Measurements from ENCODE around the gene TRIP6. TPM values are rescaled to one million over a fixed set of nuclear protein-coding genes. Genes with fewer than 3 reads are reported as not detected.
"Not testable (repeated sequence)": the region's sequence is repeated elsewhere in the genome, so short reads cannot be mapped to it uniquely, and the experiment has no call there.

TRIP6 gene
- total RNA-seq, 2 donors from 2014 or later: 55.7 to 58.7 TPM

DNA sequence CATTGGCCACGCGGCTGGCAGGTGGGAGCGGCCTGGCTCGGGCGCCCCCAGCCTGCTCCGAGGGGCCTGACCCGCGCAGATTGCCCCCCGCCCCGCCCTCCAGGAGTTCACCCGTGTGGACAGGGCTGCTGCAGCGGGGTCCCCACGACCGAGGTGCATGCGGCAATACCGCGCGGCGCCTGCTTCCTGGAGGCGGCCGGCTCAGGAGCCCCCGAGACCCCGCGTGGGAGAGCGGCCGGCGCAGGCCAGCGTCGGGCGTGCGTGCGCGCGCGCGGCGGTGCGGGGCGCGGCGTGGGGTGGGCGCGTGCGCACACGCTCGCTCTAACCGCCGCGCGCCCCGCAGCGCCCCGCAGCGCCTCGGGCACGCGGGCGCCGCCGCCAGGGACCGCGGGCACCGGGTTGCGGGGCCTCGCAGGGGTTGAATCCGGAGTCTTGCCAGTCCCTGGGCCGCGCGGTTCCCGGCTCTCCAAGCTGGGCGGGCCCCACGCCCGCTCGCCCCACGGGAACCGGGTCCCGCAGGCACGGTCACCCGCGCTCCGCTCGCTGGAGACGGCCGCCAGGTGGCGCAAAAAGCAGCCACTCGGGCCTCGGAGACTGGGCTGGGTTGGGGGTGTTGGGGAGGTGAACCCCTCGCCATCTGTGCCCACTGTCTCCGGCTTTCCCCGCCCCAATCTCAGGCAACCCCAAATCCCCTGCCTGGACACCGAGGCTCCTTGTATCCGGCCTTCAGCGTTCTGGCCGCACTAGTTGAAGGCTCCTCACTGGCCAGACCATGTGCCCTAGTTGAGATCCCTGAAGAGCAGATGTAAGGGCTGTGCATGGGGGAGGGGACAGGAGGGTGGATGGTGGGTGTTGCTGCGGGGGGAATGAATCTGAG, 29.8 kb downstream of the TRIP6 start:
- peak; percentile 89 for DNase-seq (ENCODE audit: low spot score)
- intact Hi-C loops (cut with DNase I): loop anchor here in 1 of 2 donors (5.0 kb wide), 1 partner anchor 165 kb away; no protein-coding TSS in a partner anchor

- intact Hi-C loops (cut with DNase I): loop anchor here in 1 of 2 donors (5.0 kb wide), 1 partner anchor 164 kb away; no protein-coding TSS in a partner anchor
- no peak for DNase-seq (ENCODE audit: low spot score)
Observed at GRCh38 chr7:100897772-100898454, 30.7 kb downstream of the TRIP6 start.

DNA sequence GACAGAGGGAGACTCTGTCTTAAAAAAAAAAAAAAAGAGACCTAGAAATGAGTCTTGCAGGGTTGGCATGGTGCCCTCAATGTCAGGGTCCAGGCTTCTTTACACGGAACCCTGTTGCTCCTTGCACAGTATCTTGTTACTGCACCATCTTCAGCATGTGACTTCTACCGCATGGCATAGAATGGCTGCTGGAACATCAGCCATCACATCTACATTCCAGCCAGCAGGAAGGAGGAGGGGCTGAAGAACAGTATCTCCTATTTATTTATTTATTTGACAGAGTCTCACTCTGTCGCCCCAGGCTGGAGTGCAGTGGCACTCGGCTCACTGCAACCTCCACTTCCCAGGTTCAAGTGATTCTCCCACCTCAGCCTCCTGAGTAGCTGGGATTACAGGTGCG, 32.2 kb downstream of the TRIP6 start:
- DNase-seq (ENCODE audit: low spot score): no peak
- intact Hi-C loops (cut with DNase I): loop anchor here in 1 of 2 donors (5.0 kb wide), 1 partner anchor 163 kb away; no protein-coding TSS in a partner anchor

DNA sequence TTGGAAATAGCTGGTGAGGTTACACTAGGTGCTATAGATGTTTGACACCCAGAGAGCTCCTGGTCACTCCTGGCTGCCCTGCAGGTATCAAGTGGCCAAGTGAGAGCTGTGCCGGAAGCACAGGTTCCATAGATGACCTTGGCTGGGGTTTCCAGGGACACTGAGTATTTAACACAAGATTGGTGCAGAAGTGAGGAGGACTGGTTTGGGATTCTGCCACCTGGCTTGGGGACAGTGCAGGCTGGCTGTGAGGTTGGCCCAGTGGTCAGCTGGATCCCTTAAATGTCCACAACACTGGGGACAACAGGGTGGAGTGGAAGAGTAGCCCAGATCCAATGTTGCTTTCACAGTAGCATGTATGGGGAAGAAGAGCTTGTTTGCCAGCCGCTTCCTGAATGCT, 33.8 kb downstream of the TRIP6 start:
- intact Hi-C loops (cut with DNase I): loop anchor here in 1 of 2 donors (10.0 kb wide), 1 partner anchor 1276 kb away; no protein-coding TSS in a partner anchor

GRCh38 chr7:100901921-100902332, 34.7 kb downstream of the TRIP6 start:
- DNase-seq (ENCODE audit: low spot score): no peak
- intact Hi-C loops (cut with DNase I): loop anchor here in 1 of 2 donors (10.0 kb wide), 1 partner anchor 1277 kb away; no protein-coding TSS in a partner anchor

More for the DNA sequence above, 33.8 kb downstream of the TRIP6 start:
- DNase-seq (ENCODE audit: low spot score): no peak

- intact Hi-C loops (cut with DNase I): loop anchor here in 1 of 2 donors (1.0 to 10.0 kb wide), 2 partner anchors 43 to 1278 kb away; no protein-coding TSS in a partner anchor
- DNase-seq (ENCODE audit: low spot score): no peak
Observed at GRCh38 chr7:100902638-100903037, 35.5 kb downstream of the TRIP6 start.

GRCh38 chr7:100908512-100908911, 41.3 kb downstream of the TRIP6 start:
- DNase-seq (ENCODE audit: low spot score): peak; percentile 4
- intact Hi-C loops (cut with DNase I): loop anchor here in 1 of 2 donors (10.0 kb wide), 1 partner anchor 1284 kb away; no protein-coding TSS in a partner anchor

DNA sequence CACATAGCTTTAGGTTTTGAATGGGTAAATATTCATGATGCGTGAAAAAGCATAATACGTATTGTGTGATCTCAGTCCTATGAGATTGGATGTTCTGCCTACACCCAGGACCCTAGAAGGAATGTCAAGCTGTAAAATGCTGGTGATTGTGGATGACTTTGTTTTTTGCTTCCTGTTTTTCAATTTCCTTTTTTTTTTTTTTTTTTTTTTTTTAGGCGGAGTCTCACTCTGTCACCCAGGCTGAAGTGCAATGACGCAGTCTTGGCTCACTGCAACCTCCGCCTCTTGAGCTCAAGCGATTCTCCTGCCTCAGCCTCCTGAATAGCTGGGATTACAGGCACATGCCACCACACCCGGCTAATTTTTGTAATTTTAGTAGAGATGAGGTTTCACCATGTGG, 43.3 kb downstream of the TRIP6 start:
- intact Hi-C loops (cut with DNase I): not testable (repeated sequence)
- DNase-seq (ENCODE audit: low spot score): peak; percentile 79

DNA sequence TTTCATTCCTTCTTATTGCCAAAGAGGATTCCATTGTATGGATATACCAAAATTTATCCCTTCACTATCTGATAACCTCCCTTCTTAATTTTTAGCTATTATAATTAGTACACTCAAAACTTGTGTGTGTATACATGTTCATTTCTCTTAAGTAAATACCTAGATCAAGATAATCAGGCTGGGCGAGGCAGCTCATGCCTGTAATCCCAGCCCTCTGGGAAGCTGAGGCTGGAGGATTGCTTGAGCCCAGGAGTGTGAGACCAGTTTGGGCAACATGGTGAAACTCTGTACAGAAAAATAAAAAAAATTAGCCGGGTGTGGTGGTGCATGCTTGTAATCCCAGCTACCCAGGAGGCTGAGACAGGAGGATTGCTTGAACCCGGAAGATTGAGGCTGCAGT, 44.3 kb downstream of the TRIP6 start:
- DNase-seq (ENCODE audit: low spot score): peak; percentile 5
- intact Hi-C loops (cut with DNase I): no loop called here

DNA sequence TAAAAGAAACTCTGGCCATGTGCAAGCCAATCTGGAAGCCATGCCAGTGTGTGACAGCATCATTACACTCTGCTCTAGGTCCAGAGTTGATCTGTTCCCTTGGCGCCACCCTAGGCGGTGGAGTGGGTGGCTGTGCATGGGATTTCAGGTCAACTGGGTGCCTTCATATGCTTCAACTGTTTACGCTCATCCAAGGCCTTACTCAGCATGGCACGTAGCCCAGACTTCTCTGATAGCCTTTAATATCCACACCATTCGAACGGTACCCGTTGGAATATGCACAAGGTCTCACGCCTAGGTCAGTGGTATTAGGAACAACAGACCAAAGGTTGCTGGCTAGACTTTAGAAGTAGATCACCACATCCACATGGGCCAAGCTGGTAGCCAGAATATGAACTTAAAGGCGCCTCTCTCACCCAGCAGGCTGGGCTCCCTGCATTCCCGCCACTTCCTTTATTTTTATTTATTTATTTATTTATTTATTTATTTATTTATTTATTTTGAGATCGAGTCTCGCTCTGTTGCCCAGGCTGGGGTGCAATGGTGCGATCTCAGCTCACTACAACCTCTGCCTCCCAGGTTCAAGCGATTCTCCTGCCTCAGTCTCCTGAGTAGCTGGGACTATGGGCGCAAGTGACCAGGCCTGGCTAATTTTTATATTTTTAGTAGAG, 47.2 kb downstream of the TRIP6 start:
- intact Hi-C loops (cut with DNase I): no loop called here
- DNase-seq (ENCODE audit: low spot score): peak; percentile 50

DNA sequence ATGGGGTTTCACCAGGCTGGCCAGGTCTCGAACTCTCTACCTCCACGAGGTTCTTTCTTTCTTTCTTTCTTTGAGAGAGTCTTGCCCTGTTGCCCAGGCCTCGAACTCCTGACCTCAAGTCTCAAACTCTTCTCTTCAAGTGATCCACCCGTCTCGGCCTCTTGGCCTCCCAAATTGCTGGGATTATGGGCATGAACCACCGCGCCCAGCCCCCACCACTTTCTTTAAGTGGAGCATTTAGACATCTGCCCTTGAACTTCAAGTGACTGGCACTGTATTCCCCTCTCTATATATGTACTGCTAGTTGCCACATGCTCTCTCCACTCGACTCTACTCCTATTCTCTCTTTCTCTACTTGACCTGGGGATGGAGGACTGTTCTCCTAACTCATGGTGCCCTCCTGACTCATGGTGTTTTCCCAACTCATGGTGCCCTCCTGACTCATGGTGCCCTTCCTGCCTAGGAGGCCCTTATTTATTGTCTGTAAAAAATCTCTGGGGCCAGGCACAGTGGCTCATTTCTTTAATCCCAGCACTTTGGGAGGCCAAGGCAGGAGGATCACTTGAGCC, 47.8 kb downstream of the TRIP6 start:
- peak; percentile 62 for DNase-seq (ENCODE audit: low spot score)
- intact Hi-C loops (cut with DNase I): no loop called here

GRCh38 chr7:100919335-100919734, 52.1 kb downstream of the TRIP6 start:
- DNase-seq (ENCODE audit: low spot score); intact Hi-C loops (cut with DNase I): not testable (repeated sequence)

DNA sequence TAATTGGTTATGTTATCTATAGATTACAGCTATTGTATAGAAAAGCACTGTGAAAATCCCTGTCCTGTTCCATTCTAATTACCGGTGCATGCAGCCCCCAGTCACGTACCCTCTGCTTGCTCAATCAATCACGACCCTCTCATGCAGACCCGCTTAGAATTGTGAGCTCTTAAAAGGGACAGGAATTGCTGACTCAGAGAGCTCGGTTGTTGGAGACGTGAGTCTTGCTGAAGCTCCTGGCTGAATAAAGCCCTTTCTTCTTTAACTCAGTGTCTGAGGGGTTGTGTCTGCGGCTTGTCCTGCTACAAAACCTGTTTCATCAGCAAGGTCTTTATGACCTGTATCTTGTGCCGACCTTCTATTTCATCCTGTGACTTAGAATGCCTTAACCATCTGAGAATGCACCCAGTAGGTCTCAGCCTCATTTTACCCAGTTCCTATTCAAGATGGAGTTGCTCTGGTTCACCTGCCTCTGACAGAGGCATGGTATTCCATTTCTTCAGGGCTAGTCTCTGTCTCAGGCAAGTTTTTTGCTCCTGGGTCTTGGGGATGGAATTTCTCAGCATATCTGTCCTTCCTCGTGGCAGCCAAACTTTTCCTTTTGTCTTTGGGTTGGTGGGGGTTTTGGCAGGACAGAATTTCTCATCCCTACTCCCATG, 52.7 kb downstream of the TRIP6 start:
- intact Hi-C loops (cut with DNase I); DNase-seq (ENCODE audit: low spot score): not testable (repeated sequence)

GRCh38 chr7:100921039-100921438, 53.9 kb downstream of the TRIP6 start:
- intact Hi-C loops (cut with DNase I): no loop called here
- DNase-seq (ENCODE audit: low spot score): no peak

Small RNAs within 50 kb of the gene (microRNA-seq; reads per million reads assigned to microRNA genes)
- 0.32 to 0.78 reads per million in 2 donors for gene MIR6875 (ENCODE audit: borderline microRNAs expressed in 2 of 2)

Other genes starting within 250 kb of the TRIP6 start
- under 1 TPM; 0.57 to 0.83 TPM for gene TFR2, start 225.8 kb upstream of the TRIP6 start, total RNA-seq
- gene ACTL6B, start 210.9 kb upstream of the TRIP6 start, total RNA-seq: not detected
- 100 to 1,000 TPM; 173 to 199 TPM for gene GNB2, start 193.6 kb upstream of the TRIP6 start, total RNA-seq
- gene GIGYF1, start 173.1 kb upstream of the TRIP6 start, total RNA-seq: 10 to 100 TPM; 23.1 to 25.8 TPM
- gene POP7, start 161.3 kb upstream of the TRIP6 start, total RNA-seq: 10 to 100 TPM; 17.1 to 23.0 TPM
- gene EPO, start 146.9 kb upstream of the TRIP6 start, total RNA-seq: not detected
- gene ZAN, start 133.8 kb upstream of the TRIP6 start, total RNA-seq: not detected
- 10 to 100 TPM; 31.4 to 46.6 TPM for gene EPHB4, start 39.9 kb upstream of the TRIP6 start, total RNA-seq
- gene SLC12A9, start 14.7 kb upstream of the TRIP6 start, total RNA-seq: 10 to 100 TPM; 15.6 to 22.8 TPM
- gene SRRT, start 7.7 kb downstream of the TRIP6 start, total RNA-seq: 10 to 100 TPM; 78.0 to 91.2 TPM
- gene UFSP1, start 22.3 kb downstream of the TRIP6 start, total RNA-seq: 1 to 10 TPM; 2.7 to 3.3 TPM
- 1 to 10 TPM; 2.8 to 9.4 TPM for gene ACHE, start 28.5 kb downstream of the TRIP6 start, total RNA-seq
- gene MUC3A, start 82.1 kb downstream of the TRIP6 start, total RNA-seq: under 1 TPM; 0.52 to 0.74 TPM
- 1 to 10 TPM in 1 of 2 donors, under 1 TPM in 1; 0.62 to 1.5 TPM for gene MUC12, start 102.2 kb downstream of the TRIP6 start, total RNA-seq
- under 1 TPM in 1 of 2 donors, not detected in 1; 0.05 TPM for gene MUC17, start 152.7 kb downstream of the TRIP6 start, total RNA-seq
- 10 to 100 TPM; 33.0 to 38.2 TPM for gene TRIM56, start 218.1 kb downstream of the TRIP6 start, total RNA-seq

Measured in posterior vena cava (tissue), 2 donors.